PC-9 (cell line): Measurements from ENCODE around the gene AP2A1. TPM values are rescaled to one million over a fixed set of nuclear protein-coding genes. Genes with fewer than 3 reads are reported as not detected.

Source experiments
- BruUV-seq: library from RNA; stranded (reverse); fragments of 400-500 nt; replicated peaks from 2 replicates; lab custom pipeline; 2021; lab: Mats Ljungman, UMichigan
- CTCF ChIA-PET: fragments of 300-600 bp; sonication (Branson Sonifier 250); formaldehyde crosslinking; loops from one replicate; lab custom pipeline; 2022; ENCODE audit warnings: antibody characterized with exemption; lab: Charles Lee
- POLR2A ChIA-PET: fragments of 300-600 bp; sonication (Branson Sonifier 250); formaldehyde crosslinking; loops from one replicate; lab custom pipeline; 2022; ENCODE audit warnings: antibody characterized with exemption; ENCODE audit not compliant: unreplicated experiment; lab: Charles Lee
- DNase-seq, 2 experiments: peaks; one replicate each; pipeline versions ENCODE4 v3.0.0 to v3.0.0-alpha.2; 2015 to 2022; ENCODE audit warnings: mixed read lengths in 1 of 2
- H2AFZ ChIP-seq: fragments of 200-600 bp; sonication (generic); 2 replicates; pipeline ENCODE4 v1.8.1; 2017; ENCODE audit warnings: antibody characterized with exemption
- H3F3A ChIP-seq: fragments of 200-600 bp; sonication (generic); 2 replicates; pipeline ENCODE4 v1.8.1; 2017; ENCODE audit warnings: antibody characterized with exemption, mild to moderate bottlenecking, low read depth; ENCODE audit not compliant: insufficient read depth
- H3K27ac ChIP-seq: fragments of 200-600 bp; sonication (generic); 2 replicates; pipeline ENCODE4 v1.6.1; 2016; ENCODE audit warnings: mixed run types
- H3K27me3 ChIP-seq: fragments of 200-600 bp; sonication (generic); 2 replicates; pipeline ENCODE4 v1.6.1; 2016; ENCODE audit warnings: low read depth, mixed run types; ENCODE audit not compliant: insufficient read depth
- H3K36me3 ChIP-seq: fragments of 200-600 bp; sonication (generic); 2 replicates; pipeline ENCODE4 v1.6.1; 2016; ENCODE audit warnings: low read depth, mixed run types
- H3K4me1 ChIP-seq: fragments of 200-600 bp; sonication (generic); replicated peaks from 2 replicates; pipeline ENCODE4 v1.6.1; 2016; ENCODE audit warnings: mixed run types; ENCODE audit not compliant: insufficient read depth
- H3K4me2 ChIP-seq: fragments of 200-600 bp; sonication (generic); 2 replicates; pipeline ENCODE4 v1.6.1; 2017; ENCODE audit warnings: mixed run types
- H3K4me3 ChIP-seq: fragments of 200-600 bp; sonication (generic); 2 replicates; pipeline ENCODE4 v1.6.1; 2016; ENCODE audit warnings: mixed run types
- H3K79me2 ChIP-seq: fragments of 200-600 bp; sonication (generic); 2 replicates; pipeline ENCODE4 v1.6.1; 2017; ENCODE audit warnings: low read depth, mixed run types
- H3K9me2 ChIP-seq: fragments of 200-600 bp; sonication (generic); 2 replicates; pipeline ENCODE4 v1.8.1; 2017; ENCODE audit warnings: mild to moderate bottlenecking; ENCODE audit not compliant: insufficient read depth
- H3K9me3 ChIP-seq: fragments of 200-600 bp; sonication (generic); 2 replicates; pipeline ENCODE4 v1.8.1; 2016; ENCODE audit warnings: low read depth; ENCODE audit not compliant: insufficient read depth
- H4K20me1 ChIP-seq: fragments of 200-600 bp; sonication (generic); 2 replicates; pipeline ENCODE4 v1.8.1; 2017; ENCODE audit not compliant: insufficient read depth
- EZH2 ChIP-seq: fragments of 200-600 bp; sonication (generic); IDR thresholded peaks from 2 replicates; pipeline ENCODE4 v1.8.0; 2017; ENCODE audit warnings: antibody characterized with exemption, low read depth
- intact Hi-C: fragments of 100-400 bp; cut with micrococcal nuclease; formaldehyde crosslinking; loops from one replicate; pipeline ENCODE4 v1.10.0; 2022; ENCODE audit not compliant: unreplicated experiment
- total RNA-seq: library from RNA; stranded (reverse); gene quantifications from 2 replicates; pipeline ENCODE4 v1.2.3, GENCODE V29; 2021
- TF ChIP-seq, protein P1 (sequence below): fragments of 200-600 bp; sonication (generic); conservative IDR thresholded peaks from 2 replicates; pipeline ENCODE4 v1.6.1; 2017; ENCODE audit warnings: mixed run types, antibody characterized with exemption, mild to moderate bottlenecking, moderate library complexity

The AP2A1 gene
- total RNA-seq, 1 experiment from 2014 or later: 91.8 TPM

DNA sequence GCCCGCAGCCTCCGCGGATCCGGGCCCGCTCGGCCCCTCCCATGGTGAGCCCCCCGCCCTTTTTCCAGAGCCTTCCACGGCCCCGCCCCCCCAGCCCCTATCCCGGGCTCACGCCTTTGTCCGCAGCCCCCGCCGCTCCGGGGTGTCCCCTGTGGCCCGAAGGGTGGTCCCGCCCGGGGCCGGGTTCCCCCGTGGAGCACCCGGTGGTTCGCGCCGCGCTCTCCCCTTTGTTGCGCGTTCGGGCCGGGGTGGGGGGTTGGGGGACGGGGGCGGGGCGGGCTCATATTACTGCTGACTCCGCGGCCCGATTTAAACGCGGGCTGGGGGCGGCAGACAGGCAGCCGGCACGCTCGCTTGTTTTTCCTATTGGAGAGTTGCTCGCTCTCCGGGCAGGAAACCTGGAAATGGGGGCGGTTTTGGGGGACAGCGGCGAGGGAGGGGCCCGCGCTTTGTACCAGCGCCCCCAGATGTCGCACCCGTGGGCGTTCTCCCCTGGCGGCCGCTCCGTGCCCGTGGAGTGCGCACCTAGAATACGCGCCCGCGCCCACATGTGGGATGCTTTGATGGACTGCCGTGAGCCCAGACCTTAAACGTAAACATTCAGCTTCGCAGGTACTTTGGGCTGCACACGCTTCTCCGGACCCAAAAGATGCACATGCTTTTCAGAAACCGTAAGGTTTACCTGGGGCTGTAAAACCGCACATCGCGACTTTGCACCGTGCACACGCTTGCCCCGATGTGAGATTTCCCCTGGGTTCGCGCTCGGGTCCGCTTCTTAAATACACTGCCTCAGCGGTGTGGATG lies 84.9 kb downstream of the AP2A1 start:
- H3K79me2 ChIP-seq: peaks cover 56% of the 10 kb centered on the region

DNA sequence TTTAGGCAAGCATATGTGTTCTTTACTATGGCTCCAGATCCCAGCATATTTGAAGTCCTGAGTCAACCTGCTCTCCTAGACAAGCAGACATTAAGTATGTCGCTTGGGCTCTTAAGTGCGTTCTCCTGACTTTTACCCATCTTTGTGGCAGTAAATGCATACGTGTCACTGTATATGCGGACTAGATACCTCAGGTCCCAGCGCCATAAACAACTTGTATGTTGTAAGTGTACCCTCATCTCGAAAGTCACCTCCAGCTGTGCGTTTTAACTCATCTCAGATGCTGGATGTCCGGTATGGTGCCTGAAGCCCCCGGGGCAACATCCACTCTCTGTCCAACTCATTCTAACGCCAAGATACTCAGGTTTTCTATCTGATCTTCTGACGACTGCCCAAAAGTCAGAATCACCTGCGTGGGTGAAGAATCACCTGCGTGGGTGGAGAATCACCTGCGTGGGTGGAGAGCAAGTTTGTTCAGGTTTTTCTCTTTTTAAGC lies 85.9 kb downstream of the AP2A1 start:
- Histone ChIP-seq H3K4me2 (peak overlapping the region; percentile 95), H3K36me3 (no peaks in the 10 kb centered on the region), H3K79me2 (peaks cover 56% of the 10 kb centered on the region), H2AFZ (no peak overlapping the region), H3F3A (peaks cover 73% of the 10 kb centered on the region; the same call in 1 of the 2 replicates), H3K4me3 (peak overlapping the region; percentile 99; the same call in 1 of the 2 replicates), H3K27ac (no peak overlapping the region), H3K27me3 (no peaks in the 10 kb centered on the region), H3K9me2 (no peaks in the 10 kb centered on the region), H3K9me3 (no peaks in the 10 kb centered on the region), H3K4me1 (peaks cover 37% of the 10 kb centered on the region), H4K20me1 (peaks cover 57% of the 10 kb centered on the region)
- ChIA-PET POLR2A (interaction anchor here (0.6 kb wide), 1 partner anchor 187 kb away, joined by 3 read pairs; the partner anchor contains the start of genes BCL2L12 and IRF3), CTCF (no interaction called here)
- intact Hi-C loops: no loop called here
- no peak for DNase-seq
- BruUV-seq: no TSS peak
- TF ChIP-seq, protein P1, sequence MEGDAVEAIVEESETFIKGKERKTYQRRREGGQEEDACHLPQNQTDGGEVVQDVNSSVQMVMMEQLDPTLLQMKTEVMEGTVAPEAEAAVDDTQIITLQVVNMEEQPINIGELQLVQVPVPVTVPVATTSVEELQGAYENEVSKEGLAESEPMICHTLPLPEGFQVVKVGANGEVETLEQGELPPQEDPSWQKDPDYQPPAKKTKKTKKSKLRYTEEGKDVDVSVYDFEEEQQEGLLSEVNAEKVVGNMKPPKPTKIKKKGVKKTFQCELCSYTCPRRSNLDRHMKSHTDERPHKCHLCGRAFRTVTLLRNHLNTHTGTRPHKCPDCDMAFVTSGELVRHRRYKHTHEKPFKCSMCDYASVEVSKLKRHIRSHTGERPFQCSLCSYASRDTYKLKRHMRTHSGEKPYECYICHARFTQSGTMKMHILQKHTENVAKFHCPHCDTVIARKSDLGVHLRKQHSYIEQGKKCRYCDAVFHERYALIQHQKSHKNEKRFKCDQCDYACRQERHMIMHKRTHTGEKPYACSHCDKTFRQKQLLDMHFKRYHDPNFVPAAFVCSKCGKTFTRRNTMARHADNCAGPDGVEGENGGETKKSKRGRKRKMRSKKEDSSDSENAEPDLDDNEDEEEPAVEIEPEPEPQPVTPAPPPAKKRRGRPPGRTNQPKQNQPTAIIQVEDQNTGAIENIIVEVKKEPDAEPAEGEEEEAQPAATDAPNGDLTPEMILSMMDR: no peak
- TF ChIP-seq EZH2: no peak

More for the DNA sequence above, 84.9 kb downstream of the AP2A1 start:
- Histone ChIP-seq H3K27me3 (no peaks in the 10 kb centered on the region), H3K4me1 (peaks cover 37% of the 10 kb centered on the region), H3K36me3 (no peaks in the 10 kb centered on the region), H3K27ac (no peak overlapping the region), H3K9me2 (no peaks in the 10 kb centered on the region), H4K20me1 (peaks cover 47% of the 10 kb centered on the region), H3K4me2 (peak overlapping the region; percentile 95), H3K9me3 (no peaks in the 10 kb centered on the region), H2AFZ (no peak overlapping the region), H3K4me3 (peak overlapping the region; percentile 99), H3F3A (peaks cover 71% of the 10 kb centered on the region; the same call in 1 of the 2 replicates)
- no peak for DNase-seq
- no TSS peak for BruUV-seq
- POLR2A ChIA-PET: no interaction called here
- CTCF ChIA-PET: no interaction called here
- intact Hi-C loops: no loop called here
- TF ChIP-seq, protein P1: no peak
- no peak for TF ChIP-seq EZH2

DNA sequence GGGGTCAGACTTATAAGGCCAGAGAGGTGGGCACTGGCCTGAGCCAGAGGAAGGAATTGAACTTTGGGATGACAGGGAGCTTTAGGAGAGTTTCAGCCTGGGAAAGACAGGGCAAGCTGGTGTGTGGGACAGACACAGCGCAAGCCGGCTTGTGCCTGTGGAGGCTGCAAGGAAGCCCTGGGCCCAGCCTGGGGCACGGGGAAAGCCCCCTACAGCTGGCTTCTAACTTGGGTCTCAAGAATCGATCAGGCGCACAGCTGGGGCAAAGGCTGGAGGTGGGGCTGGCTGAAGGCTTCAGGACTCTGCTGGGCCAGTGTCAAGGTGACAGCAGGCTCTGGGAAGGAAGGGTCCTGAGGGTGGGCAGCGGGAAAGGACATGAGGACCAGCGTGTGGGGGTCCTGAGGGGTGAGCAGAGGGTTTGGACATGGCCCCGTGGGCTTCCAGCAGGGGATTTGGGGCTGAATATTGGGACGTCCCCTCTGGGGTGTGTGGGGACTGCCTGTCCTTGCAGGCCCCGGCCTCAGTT lies 87.1 kb downstream of the AP2A1 start:
- peaks cover 52% of the 10 kb centered on the region for H3K79me2 ChIP-seq
- POLR2A ChIA-PET: no interaction called here

More for the DNA sequence above, 87.1 kb downstream of the AP2A1 start:
- intact Hi-C loops: no loop called here
- BruUV-seq: no TSS peak
- peaks cover 69% of the 10 kb centered on the region for H4K20me1 ChIP-seq
- peaks cover 74% of the 10 kb centered on the region for H3F3A ChIP-seq
- DNase-seq: no peak
- no peak overlapping the region for H3K4me3 ChIP-seq
- H3K27me3 ChIP-seq: no peaks in the 10 kb centered on the region
- TF ChIP-seq, protein P1: no peak
- TF ChIP-seq EZH2: no peak
- CTCF ChIA-PET: no interaction called here
- no peaks in the 10 kb centered on the region for H3K9me3 ChIP-seq
- no peak overlapping the region for H3K4me2 ChIP-seq
- no peak overlapping the region for H2AFZ ChIP-seq
- H3K36me3 ChIP-seq: no peaks in the 10 kb centered on the region
- no peak overlapping the region for H3K27ac ChIP-seq
- H3K9me2 ChIP-seq: no peaks in the 10 kb centered on the region
- H3K4me1 ChIP-seq: peaks cover 26% of the 10 kb centered on the region
